ENCODE results near the gene SSH2. TPM values are rescaled to one million over a fixed set of nuclear protein-coding genes. Genes with fewer than 3 reads are reported as not detected.

Gene SSH2
- total RNA-seq, 1 donor from 2014 or later, result 21.9 TPM

GRCh38 chr17:29616300-29617048 is 313.6 kb downstream of the SSH2 start:
- TF ChIP-seq, protein P1, sequence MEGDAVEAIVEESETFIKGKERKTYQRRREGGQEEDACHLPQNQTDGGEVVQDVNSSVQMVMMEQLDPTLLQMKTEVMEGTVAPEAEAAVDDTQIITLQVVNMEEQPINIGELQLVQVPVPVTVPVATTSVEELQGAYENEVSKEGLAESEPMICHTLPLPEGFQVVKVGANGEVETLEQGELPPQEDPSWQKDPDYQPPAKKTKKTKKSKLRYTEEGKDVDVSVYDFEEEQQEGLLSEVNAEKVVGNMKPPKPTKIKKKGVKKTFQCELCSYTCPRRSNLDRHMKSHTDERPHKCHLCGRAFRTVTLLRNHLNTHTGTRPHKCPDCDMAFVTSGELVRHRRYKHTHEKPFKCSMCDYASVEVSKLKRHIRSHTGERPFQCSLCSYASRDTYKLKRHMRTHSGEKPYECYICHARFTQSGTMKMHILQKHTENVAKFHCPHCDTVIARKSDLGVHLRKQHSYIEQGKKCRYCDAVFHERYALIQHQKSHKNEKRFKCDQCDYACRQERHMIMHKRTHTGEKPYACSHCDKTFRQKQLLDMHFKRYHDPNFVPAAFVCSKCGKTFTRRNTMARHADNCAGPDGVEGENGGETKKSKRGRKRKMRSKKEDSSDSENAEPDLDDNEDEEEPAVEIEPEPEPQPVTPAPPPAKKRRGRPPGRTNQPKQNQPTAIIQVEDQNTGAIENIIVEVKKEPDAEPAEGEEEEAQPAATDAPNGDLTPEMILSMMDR (IDR thresholded peaks at IDR 0.05), result no peak
- peaks cover 2% of the 10 kb centered on the region for H3K36me3 Mint-ChIP-seq (ENCODE audit: unreplicated experiment)
- no peak for DNase-seq (ENCODE audit: extremely low spot score, unreplicated experiment)
- no peaks in the 10 kb centered on the region for H3K9me3 Mint-ChIP-seq (ENCODE audit: unreplicated experiment)
- no peaks in the 10 kb centered on the region for H3K27me3 Mint-ChIP-seq (ENCODE audit: unreplicated experiment)
- peaks cover 17% of the 10 kb centered on the region for H3K4me1 Mint-ChIP-seq (ENCODE audit: unreplicated experiment)
- no peak overlapping the region for H3K27ac Mint-ChIP-seq (ENCODE audit: unreplicated experiment)
- H3K4me3 Mint-ChIP-seq (ENCODE audit: unreplicated experiment), result peak overlapping the region; percentile 75

DNA sequence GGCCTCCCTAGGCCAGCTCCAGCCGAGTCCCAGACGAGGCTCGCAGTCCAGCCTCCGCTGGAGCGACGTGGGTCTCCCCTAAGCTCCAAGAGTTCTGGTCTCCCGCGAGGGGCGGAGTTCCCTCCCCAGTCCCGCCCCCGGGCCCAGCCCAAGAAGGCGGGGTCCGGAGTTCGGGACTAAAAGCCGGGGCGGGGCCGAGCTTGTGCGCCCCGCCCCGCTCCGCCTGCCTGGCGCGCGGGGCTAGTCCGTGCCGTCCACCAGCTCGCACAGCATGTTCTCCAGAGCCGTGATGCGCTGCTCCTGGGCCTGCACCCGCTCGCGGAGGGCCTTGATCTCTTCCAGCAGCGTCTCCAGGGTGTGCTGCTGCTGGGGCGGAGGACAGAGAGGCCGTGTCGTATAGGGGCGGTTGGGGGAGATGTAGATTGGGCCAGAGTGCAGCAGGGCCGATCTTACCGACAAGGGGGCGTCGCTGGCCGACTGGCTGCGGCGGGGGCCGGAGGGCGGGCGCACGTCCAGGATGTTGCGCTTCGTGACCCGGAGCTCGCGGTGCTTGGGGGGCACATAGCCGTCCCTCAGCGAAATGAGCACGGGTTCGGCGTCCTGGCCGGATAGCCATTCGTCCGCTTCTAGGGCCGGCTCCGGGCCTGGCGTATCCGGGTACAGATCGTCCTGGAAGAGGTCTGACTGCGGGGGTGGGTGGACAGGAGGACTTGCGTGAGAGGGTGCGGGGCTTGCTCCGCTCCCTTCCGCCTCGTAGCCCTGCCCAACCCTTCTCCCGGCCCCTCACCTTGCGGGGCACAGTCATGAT is 314.3 kb downstream of the SSH2 start:
- H3K4me3 Mint-ChIP-seq (ENCODE audit: unreplicated experiment), result peak overlapping the region; percentile 75
- no peaks in the 10 kb centered on the region for H3K9me3 Mint-ChIP-seq (ENCODE audit: unreplicated experiment)
- no peak for DNase-seq (ENCODE audit: extremely low spot score, unreplicated experiment)
- H3K36me3 Mint-ChIP-seq (ENCODE audit: unreplicated experiment), result peaks cover 2% of the 10 kb centered on the region
- H3K27me3 Mint-ChIP-seq (ENCODE audit: unreplicated experiment), result no peaks in the 10 kb centered on the region
- TF ChIP-seq, protein P1 (IDR thresholded peaks at IDR 0.05), result no peak
- H3K27ac Mint-ChIP-seq (ENCODE audit: unreplicated experiment), result no peak overlapping the region
- peaks cover 17% of the 10 kb centered on the region for H3K4me1 Mint-ChIP-seq (ENCODE audit: unreplicated experiment)

DNA sequence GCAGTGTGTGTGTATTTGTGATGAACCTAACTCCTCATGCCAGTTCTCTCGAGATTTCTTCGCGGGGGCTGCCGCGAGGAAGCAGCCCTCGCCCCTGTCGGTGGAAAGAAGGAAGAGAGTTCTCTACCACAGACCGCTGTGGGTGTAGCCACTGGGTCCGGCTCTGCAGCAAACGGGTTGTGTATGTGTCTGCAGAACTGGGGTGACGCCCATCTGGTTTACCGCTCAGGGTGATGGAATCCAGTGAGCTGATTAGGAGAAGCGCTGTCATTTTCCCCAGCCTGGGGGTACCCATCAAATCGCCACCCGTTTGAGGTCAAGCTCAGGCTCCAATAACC is 315.0 kb downstream of the SSH2 start:
- DNase-seq (ENCODE audit: extremely low spot score, unreplicated experiment), result no peak
- TF ChIP-seq, protein P1 (IDR thresholded peaks at IDR 0.05), result no peak
- H3K27ac Mint-ChIP-seq (ENCODE audit: unreplicated experiment), result no peak overlapping the region
- H3K9me3 Mint-ChIP-seq (ENCODE audit: unreplicated experiment), result no peaks in the 10 kb centered on the region
- peaks cover 16% of the 10 kb centered on the region for H3K4me1 Mint-ChIP-seq (ENCODE audit: unreplicated experiment)
- peaks cover 2% of the 10 kb centered on the region for H3K36me3 Mint-ChIP-seq (ENCODE audit: unreplicated experiment)
- no peak overlapping the region for H3K4me3 Mint-ChIP-seq (ENCODE audit: unreplicated experiment)
- H3K27me3 Mint-ChIP-seq (ENCODE audit: unreplicated experiment), result no peaks in the 10 kb centered on the region

DNA sequence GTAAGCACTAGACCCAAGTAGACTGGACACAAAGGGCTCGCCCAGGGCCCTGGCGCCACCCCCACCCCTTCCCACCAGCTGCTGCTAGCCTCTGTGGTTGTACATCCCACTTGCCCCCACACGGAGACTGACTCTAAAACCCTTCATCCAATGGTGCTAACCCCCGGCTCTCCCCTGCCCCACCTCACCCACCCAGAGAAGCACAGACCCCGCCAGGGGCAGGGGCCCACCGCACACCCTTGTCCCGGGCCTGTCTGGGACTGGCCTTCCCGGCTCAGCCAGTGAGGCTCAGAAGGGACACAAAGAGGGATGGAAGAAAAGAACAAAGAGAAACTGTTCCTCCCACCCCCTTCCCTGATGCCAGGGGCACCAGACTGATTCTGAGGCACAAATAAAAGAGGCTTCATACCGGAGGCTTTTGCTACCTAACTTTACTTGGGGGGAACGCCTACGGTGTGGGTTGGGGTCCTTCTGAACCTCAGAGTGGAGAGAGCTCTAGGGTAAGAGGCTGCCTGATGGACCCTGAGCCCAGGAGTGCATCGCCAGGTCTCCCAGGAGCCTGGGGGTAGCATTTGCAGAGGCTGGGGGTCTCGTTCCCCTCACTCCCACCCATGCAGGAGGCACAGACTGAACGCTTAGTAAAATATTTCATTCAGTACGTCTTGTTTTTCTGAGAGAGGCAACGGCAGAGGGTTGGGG is 315.5 kb downstream of the SSH2 start:
- Mint-ChIP-seq H3K27me3 (ENCODE audit: unreplicated experiment) (no peaks in the 10 kb centered on the region), H3K9me3 (ENCODE audit: unreplicated experiment) (no peaks in the 10 kb centered on the region), H3K27ac (ENCODE audit: unreplicated experiment) (no peak overlapping the region), H3K36me3 (ENCODE audit: unreplicated experiment) (peaks cover 2% of the 10 kb centered on the region), H3K4me3 (ENCODE audit: unreplicated experiment) (no peak overlapping the region), H3K4me1 (ENCODE audit: unreplicated experiment) (peaks cover 15% of the 10 kb centered on the region)
- no peak for DNase-seq (ENCODE audit: extremely low spot score, unreplicated experiment)
- TF ChIP-seq, protein P1 (IDR thresholded peaks at IDR 0.05), result no peak

DNA sequence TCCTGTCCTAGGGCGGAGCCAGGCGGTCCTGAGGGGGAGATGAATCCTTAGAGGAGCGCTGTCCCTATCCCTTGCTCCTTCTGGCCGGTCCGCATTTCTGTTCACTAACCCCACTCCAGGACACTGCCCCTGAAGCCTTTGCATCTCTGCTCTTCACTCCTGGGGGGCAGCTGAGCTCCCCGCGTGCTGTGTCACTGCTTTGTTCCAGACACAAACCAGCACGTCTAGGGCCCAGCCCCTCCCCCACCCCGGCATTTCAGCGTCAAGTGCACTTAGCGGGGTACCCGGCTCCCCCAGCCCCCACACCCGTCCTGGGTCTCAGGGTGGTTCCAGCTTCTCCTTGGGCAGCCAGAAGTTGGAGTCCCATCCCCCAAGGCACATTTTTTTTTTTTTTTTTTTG is 316.2 kb downstream of the SSH2 start:
- TF ChIP-seq, protein P1 (IDR thresholded peaks at IDR 0.05), result no peak
- H3K9me3 Mint-ChIP-seq (ENCODE audit: unreplicated experiment), result no peaks in the 10 kb centered on the region
- H3K4me1 Mint-ChIP-seq (ENCODE audit: unreplicated experiment), result peaks cover 15% of the 10 kb centered on the region
- no peak overlapping the region for H3K27ac Mint-ChIP-seq (ENCODE audit: unreplicated experiment)
- peaks cover 2% of the 10 kb centered on the region for H3K36me3 Mint-ChIP-seq (ENCODE audit: unreplicated experiment)
- DNase-seq (ENCODE audit: extremely low spot score, unreplicated experiment), result no peak
- H3K4me3 Mint-ChIP-seq (ENCODE audit: unreplicated experiment), result no peak overlapping the region
- no peaks in the 10 kb centered on the region for H3K27me3 Mint-ChIP-seq (ENCODE audit: unreplicated experiment)

Measured in osteocyte (in vitro differentiated cells).